HCT116 (cell line): Measurements from ENCODE around the gene CRACR2A. TPM values are rescaled to one million over a fixed set of nuclear protein-coding genes. Genes with fewer than 3 reads are reported as not detected.

Experiments used
- ATAC-seq: fragments of 200-7000 bp; cut with Tn5 transposase; 2 replicates; pipeline ENCODE4 v1.9.1; 2020; ENCODE audit warnings: mild to moderate bottlenecking, moderate library complexity
- BruUV-seq: library from RNA; stranded (reverse); fragments of 400-500 nt; replicated peaks from 2 replicates; lab custom pipeline; 2021; lab: Mats Ljungman, UMichigan
- CTCF ChIA-PET: fragments of 300-600 bp; sonication (Branson Sonifier 250); formaldehyde crosslinking; loops from one replicate; lab custom pipeline; 2021; ENCODE audit warnings: antibody characterized with exemption; lab: Charles Lee
- POLR2A ChIA-PET: fragments of 300-600, 350-600 bp; sonication (Branson Sonifier 250); formaldehyde crosslinking; loops from one replicate; lab custom pipeline; 2021; ENCODE audit warnings: antibody characterized with exemption; lab: Charles Lee
- RAD21 ChIA-PET, 2 experiments: fragments of 300-600 bp; sonication (Branson Sonifier 250); formaldehyde crosslinking; loops; one replicate each; lab custom pipeline; 2023; ENCODE audit warnings: low total read pairs in 2 of 2; ENCODE audit not compliant: uncharacterized antibody in 2 of 2, unreplicated experiment in 2 of 2, low non-redundant PET in 1 of 2; lab: Charles Lee
- DNase-seq: peaks from one replicate; pipeline ENCODE4 v3.0.0-alpha.2; 2010; ENCODE audit warnings: low read depth, low spot score
- H2AFZ ChIP-seq: fragments of 200-600 bp; shearing (Covaris generic), sonication (generic); 2 replicates; pipeline ENCODE4 v1.6.1; 2017; ENCODE audit warnings: low read depth, mixed run types, mixed read lengths, antibody characterized with exemption, low read length; ENCODE audit not compliant: poor library complexity, severe bottlenecking
- H3K27ac ChIP-seq: 2 replicates; pipeline ENCODE4 v1.5.1; 2012; ENCODE audit warnings: low read depth, low read length
- H3K27me3 ChIP-seq: fragments of 200-600 bp; sonication (generic); 2 replicates; pipeline ENCODE4 v1.6.1; 2016; ENCODE audit warnings: mixed run types, low read length, mixed read lengths; ENCODE audit not compliant: insufficient read depth
- H3K36me3 ChIP-seq, 2 experiments: fragments of 200-500 bp in 1 of 2; fragments of 200-600 bp in 1 of 2; sonication (Bioruptor generic) in 1 of 2; sonication (generic) in 1 of 2; 2 replicates each; pipeline versions ENCODE4 v1.5.1 to v1.6.1; 2014 to 2016; ENCODE audit warnings: low read length in 2 of 2, inconsistent platforms in 1 of 2, mixed read lengths in 1 of 2, mixed run types in 1 of 2; ENCODE audit not compliant: insufficient read depth in 2 of 2, control insufficient read depth in 1 of 2
- H3K4me1 ChIP-seq, 2 experiments: fragments of 200-600 bp in 1 of 2; sonication (generic) in 1 of 2; 2 replicates each; pipeline versions ENCODE4 v1.5.1 to v1.6.1; 2012 to 2017; ENCODE audit warnings: low read length in 2 of 2, inconsistent platforms in 1 of 2, mild to moderate bottlenecking in 1 of 2, mixed read lengths in 1 of 2, mixed run types in 1 of 2, moderate library complexity in 1 of 2; ENCODE audit not compliant: insufficient read depth in 2 of 2, control insufficient read depth in 1 of 2
- H3K4me2 ChIP-seq: fragments of 200-600 bp; sonication (generic); 2 replicates; pipeline ENCODE4 v1.6.1; 2017; ENCODE audit warnings: mixed run types, low read length, mixed read lengths
- H3K4me3 ChIP-seq, 2 experiments: fragments of 200-600 bp in 1 of 2; sonication (generic) in 1 of 2; replicated peaks in 1 of 2; 2 replicates each; pipeline ENCODE4 v1.5.1; 2011 to 2016; ENCODE audit warnings: low read length in 2 of 2, control low read depth in 1 of 2, low read depth in 1 of 2, mild to moderate bottlenecking in 1 of 2, mixed read lengths in 1 of 2, mixed run types in 1 of 2
- H3K79me2 ChIP-seq: fragments of 200-600 bp; sonication (generic); 2 replicates; pipeline ENCODE4 v1.6.1; 2017; ENCODE audit warnings: mild to moderate bottlenecking, mixed run types, low read length, moderate library complexity, mixed read lengths; ENCODE audit not compliant: insufficient read depth
- H3K9ac ChIP-seq: fragments of 200-600 bp; sonication (generic); 2 replicates; pipeline ENCODE4 v1.6.1; 2016; ENCODE audit warnings: low read length, mixed read lengths
- H3K9me2 ChIP-seq: fragments of 200-600 bp; sonication (generic), shearing (Covaris generic); 2 replicates; pipeline ENCODE4 v1.6.1; 2017; ENCODE audit warnings: mixed run types, mild to moderate bottlenecking, moderate library complexity; ENCODE audit not compliant: insufficient read depth
- H3K9me3 ChIP-seq, 2 experiments: fragments of 200-500 bp in 1 of 2; fragments of 200-600 bp in 1 of 2; sonication (Bioruptor generic) in 1 of 2; sonication (generic) in 1 of 2; 2 replicates each; pipeline ENCODE4 v1.6.1; 2014 to 2017; ENCODE audit warnings: low read length in 2 of 2, mixed read lengths in 2 of 2, inconsistent platforms in 1 of 2, low read depth in 1 of 2, mild to moderate bottlenecking in 1 of 2, mixed run types in 1 of 2, moderate library complexity in 1 of 2; ENCODE audit not compliant: control insufficient read depth in 1 of 2, insufficient read depth in 1 of 2
- H4K20me1 ChIP-seq: fragments of 200-600 bp; sonication (generic), shearing (Covaris generic); 2 replicates; pipeline ENCODE4 v1.6.1; 2017; ENCODE audit warnings: mixed run types, mild to moderate bottlenecking, moderate library complexity; ENCODE audit not compliant: insufficient read depth
- CEBPB ChIP-seq: IDR thresholded peaks from 2 replicates; pipeline ENCODE4 v1.6.1; 2012; ENCODE audit warnings: low read depth
- EZH2 ChIP-seq: fragments of 200-600 bp; sonication (generic); IDR thresholded peaks from 2 replicates; pipeline ENCODE4 v1.6.1; 2017; ENCODE audit warnings: antibody characterized with exemption, mixed run types
- RAD21 ChIP-seq: IDR thresholded peaks from 2 replicates; pipeline ENCODE4 v1.6.1; 2012; ENCODE audit warnings: low read depth, mild to moderate bottlenecking
- SRF ChIP-seq: IDR thresholded peaks from 2 replicates; pipeline ENCODE4 v1.6.1; 2012; ENCODE audit warnings: low read depth
- TCF7L2 ChIP-seq: IDR thresholded peaks from 2 replicates; pipeline ENCODE4 v1.7.0; 2011; ENCODE audit warnings: borderline replicate concordance, inconsistent platforms; ENCODE audit not compliant: insufficient read depth, insufficient read length; ENCODE audit errors: extremely low read depth
- YY1 ChIP-seq: IDR thresholded peaks from 2 replicates; pipeline ENCODE4 v1.6.1; 2011; ENCODE audit warnings: low read length, low read depth, moderate library complexity, mild to moderate bottlenecking; ENCODE audit not compliant: insufficient replicate concordance; ENCODE audit errors: extremely low read depth
- ZFX ChIP-seq: fragments of 450-650 bp; IDR thresholded peaks from 2 replicates; pipeline ENCODE4 v1.6.1; 2017
- intact Hi-C: fragments of 100-400 bp; cut with micrococcal nuclease; formaldehyde crosslinking; loops from 2 replicates; pipeline ENCODE4 v1.10.0; 2022
- total RNA-seq: library from RNA; stranded (reverse); gene quantifications from one replicate; pipeline ENCODE4 v1.2.1, GENCODE V29; 2021; ENCODE audit not compliant: unreplicated experiment
- TF ChIP-seq, protein P1 (sequence below): IDR thresholded peaks from 2 replicates; pipeline ENCODE4 v1.6.1; 2012

Gene CRACR2A
- total RNA-seq, 1 experiment from 2014 or later: 18.4 TPM

DNA sequence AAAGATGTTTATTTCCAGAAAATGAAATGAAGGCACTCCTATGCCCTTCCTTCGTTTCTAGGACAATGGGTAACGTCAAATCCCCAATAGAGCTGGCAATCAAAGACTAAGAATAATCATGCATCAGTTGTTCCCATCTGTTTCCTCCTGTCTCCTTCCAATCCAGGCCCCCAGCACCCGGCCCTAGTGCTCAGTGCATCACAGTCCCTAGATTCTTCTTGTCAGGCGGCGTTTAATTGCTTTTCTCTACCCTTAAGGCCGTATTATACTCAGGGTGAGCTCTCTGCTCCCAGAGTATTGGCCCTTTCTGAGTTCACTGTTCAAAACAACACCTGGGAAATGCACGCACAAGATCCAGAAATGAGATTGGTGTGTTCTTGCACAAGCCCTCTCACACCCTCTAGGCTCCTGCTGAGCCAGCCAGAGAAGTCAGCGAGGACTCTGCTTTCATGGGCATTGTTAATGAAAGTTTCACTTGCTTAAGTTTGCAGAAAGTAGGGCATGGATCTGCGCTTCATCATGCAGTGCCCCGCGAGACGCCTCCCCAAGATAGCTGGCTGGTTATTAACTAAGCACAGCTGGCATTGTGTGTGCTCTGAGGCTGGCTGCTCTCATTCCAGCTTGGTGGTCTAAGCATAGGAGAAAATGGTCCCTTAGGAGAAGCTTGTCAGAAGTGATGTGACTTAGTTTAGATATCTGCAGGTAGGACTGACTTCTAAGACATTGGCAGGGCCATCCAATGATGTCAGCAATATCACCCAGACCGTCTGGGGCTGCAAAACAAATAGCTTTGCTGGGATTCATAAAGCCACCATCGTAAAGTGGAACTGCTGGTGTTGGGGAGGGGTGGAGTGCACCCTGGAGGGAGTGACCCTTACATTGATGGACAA lies 28.7 kb downstream of the CRACR2A start:
- H3K9me3 ChIP-seq: no peaks in the 10 kb centered on the region
- POLR2A ChIA-PET: no interaction called here
- no peak overlapping the region for H3K4me2 ChIP-seq
- H3K27me3 ChIP-seq: no peaks in the 10 kb centered on the region
- H3K4me3 ChIP-seq: no peak overlapping the region
- no TSS peak for BruUV-seq
- no peaks in the 10 kb centered on the region for H3K79me2 ChIP-seq
- CTCF ChIA-PET: no interaction called here
- H4K20me1 ChIP-seq: no peaks in the 10 kb centered on the region
- no peak for TF ChIP-seq RAD21
- TF ChIP-seq, protein P1, sequence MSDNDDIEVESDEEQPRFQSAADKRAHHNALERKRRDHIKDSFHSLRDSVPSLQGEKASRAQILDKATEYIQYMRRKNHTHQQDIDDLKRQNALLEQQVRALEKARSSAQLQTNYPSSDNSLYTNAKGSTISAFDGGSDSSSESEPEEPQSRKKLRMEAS: no peak
- intact Hi-C loops: no loop called here
- no peak overlapping the region for H3K27ac ChIP-seq
- RAD21 ChIA-PET: no interaction called here
- no peak overlapping the region for H3K9ac ChIP-seq
- DNase-seq (no peak), ATAC-seq (no peak)
- H3K4me1 ChIP-seq: no peaks in the 10 kb centered on the region
- H3K9me2 ChIP-seq: no peaks in the 10 kb centered on the region
- no peaks in the 10 kb centered on the region for H3K36me3 ChIP-seq
- H2AFZ ChIP-seq: no peak overlapping the region

DNA sequence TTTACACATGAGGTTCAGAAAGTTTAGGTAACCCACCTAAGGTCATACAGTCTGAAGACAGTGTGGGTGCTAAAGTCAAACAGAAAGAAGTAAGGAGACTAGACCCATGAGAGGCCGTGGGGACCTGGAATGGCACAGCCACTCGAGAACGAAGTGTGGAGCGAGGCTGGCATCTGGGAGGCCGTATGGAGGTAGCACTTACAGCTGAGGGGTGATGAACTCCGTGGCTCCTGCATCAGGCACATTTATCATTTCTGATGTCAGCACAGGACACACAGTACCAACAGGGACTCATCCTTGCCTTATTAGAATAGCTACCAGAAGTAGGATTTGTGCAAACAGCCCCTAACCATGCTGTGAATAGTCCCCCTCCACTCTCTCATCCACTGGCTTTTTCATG lies 30.5 kb downstream of the CRACR2A start:
- ATAC-seq: no peak
- no TSS peak for BruUV-seq
- Histone ChIP-seq H3K27me3 (no peaks in the 10 kb centered on the region), H3K9ac (no peak overlapping the region), H3K4me1 (no peaks in the 10 kb centered on the region), H3K9me2 (no peaks in the 10 kb centered on the region), H4K20me1 (no peaks in the 10 kb centered on the region), H3K4me2 (no peak overlapping the region)
- TF ChIP-seq EZH2: no peak
- no peak for TF ChIP-seq TCF7L2
- TF ChIP-seq ZFX: no peak
- TF ChIP-seq YY1: no peak
- TF ChIP-seq RAD21: no peak
- TF ChIP-seq CEBPB: no peak
- no peak for TF ChIP-seq SRF
- TF ChIP-seq, all 23 proteins: peak for 0
- H3K36me3 ChIP-seq: no peaks in the 10 kb centered on the region
- H2AFZ ChIP-seq: no peak overlapping the region
- CTCF ChIA-PET: no interaction called here
- POLR2A ChIA-PET: no interaction called here
- no peak overlapping the region for H3K4me3 ChIP-seq
- no peak overlapping the region for H3K27ac ChIP-seq
- RAD21 ChIA-PET: no interaction called here
- H3K9me3 ChIP-seq: no peaks in the 10 kb centered on the region
- intact Hi-C loops: no loop called here
- no peaks in the 10 kb centered on the region for H3K79me2 ChIP-seq
- DNase-seq: no peak
